PC-9 (cell line): ENCODE data around the gene CATSPERB.

Experiments
- EZH2 ChIP-seq: fragments of 200-600 bp; sonication (generic); IDR thresholded peaks from 2 replicates; pipeline ENCODE4 v1.8.0; 2017; ENCODE audit warnings: antibody characterized with exemption, low read depth
- TF ChIP-seq, protein P1 (sequence below): fragments of 200-600 bp; sonication (generic); conservative IDR thresholded peaks from 2 replicates; pipeline ENCODE4 v1.6.1; 2017; ENCODE audit warnings: mixed run types, antibody characterized with exemption, mild to moderate bottlenecking, moderate library complexity

DNA sequence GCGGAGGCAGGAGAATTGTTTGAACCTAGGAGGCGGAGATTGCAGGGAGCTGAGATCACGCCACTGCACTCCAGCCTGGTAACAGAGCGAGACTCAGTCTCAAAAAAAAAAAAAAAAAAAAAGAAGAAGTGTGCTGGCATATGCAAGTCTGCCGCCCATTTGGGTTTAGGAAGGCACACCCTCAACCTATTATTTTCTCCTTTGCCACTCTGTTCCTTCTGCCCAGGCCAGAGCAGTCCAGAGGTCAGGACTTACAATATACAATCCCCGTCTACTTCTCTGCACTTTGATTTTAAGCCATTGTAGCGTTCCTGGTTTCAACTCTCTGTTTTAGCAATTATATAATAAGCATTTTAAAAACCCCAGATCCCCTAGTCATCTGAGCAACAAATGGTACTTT is 39.8 kb downstream of the CATSPERB start:
- TF ChIP-seq, protein P1, sequence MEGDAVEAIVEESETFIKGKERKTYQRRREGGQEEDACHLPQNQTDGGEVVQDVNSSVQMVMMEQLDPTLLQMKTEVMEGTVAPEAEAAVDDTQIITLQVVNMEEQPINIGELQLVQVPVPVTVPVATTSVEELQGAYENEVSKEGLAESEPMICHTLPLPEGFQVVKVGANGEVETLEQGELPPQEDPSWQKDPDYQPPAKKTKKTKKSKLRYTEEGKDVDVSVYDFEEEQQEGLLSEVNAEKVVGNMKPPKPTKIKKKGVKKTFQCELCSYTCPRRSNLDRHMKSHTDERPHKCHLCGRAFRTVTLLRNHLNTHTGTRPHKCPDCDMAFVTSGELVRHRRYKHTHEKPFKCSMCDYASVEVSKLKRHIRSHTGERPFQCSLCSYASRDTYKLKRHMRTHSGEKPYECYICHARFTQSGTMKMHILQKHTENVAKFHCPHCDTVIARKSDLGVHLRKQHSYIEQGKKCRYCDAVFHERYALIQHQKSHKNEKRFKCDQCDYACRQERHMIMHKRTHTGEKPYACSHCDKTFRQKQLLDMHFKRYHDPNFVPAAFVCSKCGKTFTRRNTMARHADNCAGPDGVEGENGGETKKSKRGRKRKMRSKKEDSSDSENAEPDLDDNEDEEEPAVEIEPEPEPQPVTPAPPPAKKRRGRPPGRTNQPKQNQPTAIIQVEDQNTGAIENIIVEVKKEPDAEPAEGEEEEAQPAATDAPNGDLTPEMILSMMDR = no peak
- TF ChIP-seq EZH2 = no peak
